Stimulated activated CD4-positive, alpha-beta T cell treated with anti-CD3 and anti-CD28 coated beads, Interleukin-4, amount 100 ng/mL, for 48 hours (primary cell): Measurements from ENCODE around the gene ZC3H15.

Experiments used
- DNase-seq, 2 donors: peaks; one replicate each; pipeline ENCODE4 v3.0.0-alpha.2; 2020; ENCODE audit warnings: low read depth in 2 of 2

ZC3H15 gene

GRCh38 chr2:186542002-186542401 is 55.9 kb downstream of the ZC3H15 start:
- no peak for DNase-seq

GRCh38 chr2:186543561-186544131 is 57.6 kb downstream of the ZC3H15 start:
- no peak for DNase-seq

GRCh38 chr2:186544255-186544675 is 58.2 kb downstream of the ZC3H15 start:
- no peak for DNase-seq

GRCh38 chr2:186546846-186547245 is 60.8 kb downstream of the ZC3H15 start:
- DNase-seq = no peak

GRCh38 chr2:186551323-186552050 is 65.4 kb downstream of the ZC3H15 start:
- DNase-seq = no peak

GRCh38 chr2:186554429-186554828 is 68.4 kb downstream of the ZC3H15 start:
- DNase-seq = no peak

- DNase-seq = no peak
Measured at GRCh38 chr2:186554850-186555671, 69.0 kb downstream of the ZC3H15 start.

- DNase-seq = no peak
Measured at GRCh38 chr2:186558512-186559276, 72.6 kb downstream of the ZC3H15 start.
